Dedifferentiated amniotic fluid mesenchymal stem cell (primary cell): ENCODE measurements around the gene ZW10.
"Not testable (repeated sequence)": the region's sequence is repeated elsewhere in the genome, so short reads cannot be mapped to it uniquely, and the experiment has no call there.

ENCODE experiments used
- DNase-seq: peaks from one replicate; pipeline ENCODE4 v3.0.0-alpha.2; 2016; ENCODE audit errors: extremely low spot score

Gene ZW10

GRCh38 chr11:113752932-113753331, 20.6 kb downstream of the ZW10 start:
- DNase-seq, result no peak

- no peak for DNase-seq
Observed at GRCh38 chr11:113736323-113736722, 37.2 kb downstream of the ZW10 start.

- no peak for DNase-seq
Observed at GRCh38 chr11:113732092-113732491, 41.4 kb downstream of the ZW10 start.

GRCh38 chr11:113730887-113731726, 42.4 kb downstream of the ZW10 start:
- peak; percentile 52 for DNase-seq

GRCh38 chr11:113729456-113729855, 44.0 kb downstream of the ZW10 start:
- no peak for DNase-seq

GRCh38 chr11:113728814-113729213, 44.7 kb downstream of the ZW10 start:
- no peak for DNase-seq

GRCh38 chr11:113725913-113726312, 47.6 kb downstream of the ZW10 start:
- no peak for DNase-seq

GRCh38 chr11:113725407-113725806, 48.1 kb downstream of the ZW10 start:
- DNase-seq, result no peak

GRCh38 chr11:113724778-113725177, 48.7 kb downstream of the ZW10 start:
- no peak for DNase-seq

GRCh38 chr11:113723787-113724186, 49.7 kb downstream of the ZW10 start:
- no peak for DNase-seq

- DNase-seq, result no peak
Observed at GRCh38 chr11:113722934-113723333, 50.6 kb downstream of the ZW10 start.

- DNase-seq, result no peak
Observed at GRCh38 chr11:113722221-113722620, 51.3 kb downstream of the ZW10 start.

- no peak for DNase-seq
Observed at GRCh38 chr11:113721462-113722066, 51.9 kb downstream of the ZW10 start.

- DNase-seq, result not testable (repeated sequence)
Observed at GRCh38 chr11:113720478-113720877, 53.0 kb downstream of the ZW10 start.

- no peak for DNase-seq
Observed at GRCh38 chr11:113715882-113716625, 57.4 kb downstream of the ZW10 start.

GRCh38 chr11:113715273-113715672, 58.2 kb downstream of the ZW10 start:
- DNase-seq, result no peak

- no peak for DNase-seq
Observed at GRCh38 chr11:113710989-113711388, 62.5 kb downstream of the ZW10 start.

GRCh38 chr11:113705871-113706655, 67.4 kb downstream of the ZW10 start, which contains the start of gene TMPRSS5:
Gene TMPRSS5, minus strand, starts transcription at chr11:113706308. Its CDS starts 84 bp downstream, at chr11:113706224.
- DNase-seq, result no peak

GRCh38 chr11:113703551-113703950, 69.9 kb downstream of the ZW10 start:
- DNase-seq, result not testable (repeated sequence)

- DNase-seq, result no peak
Observed at GRCh38 chr11:113701491-113701890, 72.0 kb downstream of the ZW10 start.

GRCh38 chr11:113698515-113698914, 75.0 kb downstream of the ZW10 start:
- no peak for DNase-seq
